ENCODE results near the gene RBM23. TPM values are rescaled to one million over a fixed set of nuclear protein-coding genes. Genes with fewer than 3 reads are reported as not detected.
A peak's percentile ranks its signal among the peaks of the same experiment; 100 is the strongest.

The RBM23 gene
- total and polyA plus RNA-seq, 10 of the 15 experiments (the other 5 are each of a cell fraction or from before 2014, with no cell fraction given) = 54.0 to 72.6 (median 61.3) TPM

GRCh38 chr14:22852940-22853767 lies 65.8 kb downstream of the RBM23 start (continued):
- TF ChIP-seq E2F4 (IDR thresholded peaks at IDR 0.05; ENCODE audit: low read depth, low read length) = no peak
- no peak for TF ChIP-seq EP300 (IDR thresholded peaks at IDR 0.05; ENCODE audit: borderline replicate concordance in 1 of 2, control insufficient read depth in 1 of 2, low read depth in 2 of 2, low read length in 2 of 2)
- peak; percentile 98 for TF ChIP-seq SMC3 (IDR thresholded peaks at IDR 0.05; ENCODE audit: borderline replicate concordance, low read length)
- no peak for TF ChIP-seq ZBTB40 (IDR thresholded peaks at IDR 0.05; ENCODE audit: borderline replicate concordance)
- TF ChIP-seq USF1 (IDR thresholded peaks at IDR 0.05; ENCODE audit: borderline replicate concordance, extremely low read length, insufficient read depth, low read depth, low read length) = no peak
- TF ChIP-seq HDAC6 (IDR thresholded peaks at IDR 0.05; ENCODE audit: unreplicated experiment) = no peak
- TF ChIP-seq FOS (IDR thresholded peaks at IDR 0.05; ENCODE audit: borderline replicate concordance, extremely low read depth, insufficient read length) = no peak
- no peak; the same call in 1 of the 2 replicates for TF ChIP-seq ELK1 (IDR thresholded peaks at IDR 0.05; ENCODE audit: low read depth, low read length)
- no peak for TF ChIP-seq REST (IDR thresholded peaks at IDR 0.05; ENCODE audit: low read depth, low read length)
- peak; percentile 20; the same call in 1 of the 2 replicates for TF ChIP-seq ZNF592 (IDR thresholded peaks at IDR 0.05)
- no peak for TF ChIP-seq RFX5 (IDR thresholded peaks at IDR 0.05; ENCODE audit: low read depth, low read length)

Data from GM12878 (cell line).